ENCODE data around the gene RRAGC. TPM values are rescaled to one million over a fixed set of nuclear protein-coding genes. Genes with fewer than 3 reads are reported as not detected.

The RRAGC gene, protein sequence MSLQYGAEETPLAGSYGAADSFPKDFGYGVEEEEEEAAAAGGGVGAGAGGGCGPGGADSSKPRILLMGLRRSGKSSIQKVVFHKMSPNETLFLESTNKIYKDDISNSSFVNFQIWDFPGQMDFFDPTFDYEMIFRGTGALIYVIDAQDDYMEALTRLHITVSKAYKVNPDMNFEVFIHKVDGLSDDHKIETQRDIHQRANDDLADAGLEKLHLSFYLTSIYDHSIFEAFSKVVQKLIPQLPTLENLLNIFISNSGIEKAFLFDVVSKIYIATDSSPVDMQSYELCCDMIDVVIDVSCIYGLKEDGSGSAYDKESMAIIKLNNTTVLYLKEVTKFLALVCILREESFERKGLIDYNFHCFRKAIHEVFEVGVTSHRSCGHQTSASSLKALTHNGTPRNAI
- total RNA-seq = 10 to 100 TPM; 17.3 to 28.1 (median 22.4) TPM
- 10 to 100 TPM in 2 of 3 donors, 1 to 10 TPM in 1; 9.4 to 18.2 (median 13.2) TPM for polyA plus RNA-seq
- long read RNA-seq, donor 1, transcript RRAGC-201 (7 exons, 2,732 nt) = major isoform, 7 of 7 reads
- long read RNA-seq, donor 1, partial matches to known transcripts = 0 of 7 reads
- long read RNA-seq, donor 1, other reads (novel, unspliced or antisense) = 0 of 7 reads
- long read RNA-seq, donor 2, transcript RRAGC-201 (7 exons, 2,732 nt) = major isoform, 11 of 11 reads
- long read RNA-seq, donor 2, partial matches to known transcripts = 0 of 11 reads
- long read RNA-seq, donor 2, other reads (novel, unspliced or antisense) = 0 of 11 reads

DNA sequence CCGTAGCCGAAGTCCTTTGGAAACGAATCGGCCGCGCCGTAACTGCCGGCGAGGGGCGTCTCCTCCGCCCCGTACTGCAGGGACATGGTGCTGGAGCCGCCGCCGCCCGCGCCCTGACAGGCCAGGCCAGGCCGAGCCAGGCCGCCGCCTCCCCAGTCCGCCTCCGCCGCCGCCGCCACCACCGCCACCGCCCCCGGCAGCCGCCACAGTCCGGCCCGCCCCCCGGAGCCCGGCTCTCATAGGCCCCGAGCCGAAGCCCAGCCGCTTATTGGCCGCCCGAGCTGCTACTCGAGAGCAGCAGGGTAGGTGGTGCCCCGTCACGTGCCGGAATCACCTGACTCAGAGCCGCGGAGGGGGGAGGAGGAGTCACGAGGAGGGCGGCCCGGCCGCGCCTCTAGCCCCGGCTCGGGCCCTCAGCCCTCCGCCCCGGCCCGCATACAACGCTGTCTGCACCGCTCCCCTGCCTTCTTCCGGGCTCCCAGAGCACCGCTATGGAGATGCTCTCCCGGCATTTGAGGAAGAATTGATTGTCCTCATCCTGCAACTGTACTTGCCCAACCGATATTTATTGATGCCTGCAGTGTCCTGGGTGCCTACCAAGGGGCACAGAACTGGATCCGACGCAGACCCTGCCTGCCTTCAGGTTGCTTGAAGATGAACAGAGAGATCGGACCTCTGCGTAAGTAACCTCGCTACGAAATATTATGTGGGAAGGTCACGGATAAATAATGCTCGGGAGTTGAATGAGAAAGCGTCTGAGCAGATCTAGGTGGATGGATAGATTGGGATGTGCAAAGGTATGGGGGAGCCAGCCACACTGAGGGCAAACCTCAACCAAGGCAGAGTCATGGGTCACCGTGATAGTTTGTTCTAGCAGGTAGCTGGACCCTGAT is at the start of gene RRAGC:
Gene RRAGC, minus strand, starts transcription at position 212 of the 893 bp plus-strand sequence. Its CDS starts 126 bp downstream, at position 86.
- Histone ChIP-seq H3K4me3 (peak within 1 kb of the TSS; percentile 90 to 99 (median 97)), H3K27me3 (replicated peaks in 1 of 7) (no peaks in the 10 kb centered on the region), H3K27ac (peak within 1 kb of the TSS; percentile 70 to 95 (median 89)), H3K36me3 (peaks cover 0 to 43% (median 16%) of the 10 kb centered on the region in 6 donors), H3K9me3 (no peaks in the 10 kb centered on the region), H3K4me1 (peaks cover 14 to 86% (median 51%) of the 10 kb centered on the region in 6 donors)
- TF ChIP-seq, protein P1, sequence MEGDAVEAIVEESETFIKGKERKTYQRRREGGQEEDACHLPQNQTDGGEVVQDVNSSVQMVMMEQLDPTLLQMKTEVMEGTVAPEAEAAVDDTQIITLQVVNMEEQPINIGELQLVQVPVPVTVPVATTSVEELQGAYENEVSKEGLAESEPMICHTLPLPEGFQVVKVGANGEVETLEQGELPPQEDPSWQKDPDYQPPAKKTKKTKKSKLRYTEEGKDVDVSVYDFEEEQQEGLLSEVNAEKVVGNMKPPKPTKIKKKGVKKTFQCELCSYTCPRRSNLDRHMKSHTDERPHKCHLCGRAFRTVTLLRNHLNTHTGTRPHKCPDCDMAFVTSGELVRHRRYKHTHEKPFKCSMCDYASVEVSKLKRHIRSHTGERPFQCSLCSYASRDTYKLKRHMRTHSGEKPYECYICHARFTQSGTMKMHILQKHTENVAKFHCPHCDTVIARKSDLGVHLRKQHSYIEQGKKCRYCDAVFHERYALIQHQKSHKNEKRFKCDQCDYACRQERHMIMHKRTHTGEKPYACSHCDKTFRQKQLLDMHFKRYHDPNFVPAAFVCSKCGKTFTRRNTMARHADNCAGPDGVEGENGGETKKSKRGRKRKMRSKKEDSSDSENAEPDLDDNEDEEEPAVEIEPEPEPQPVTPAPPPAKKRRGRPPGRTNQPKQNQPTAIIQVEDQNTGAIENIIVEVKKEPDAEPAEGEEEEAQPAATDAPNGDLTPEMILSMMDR (IDR thresholded peaks at IDR 0.05 in 8 of 11, conservative IDR thresholded peaks at IDR 0.05 in 3 of 11) = peak in 2 of 11 experiments; percentile 9 to 19
- TF ChIP-seq POLR2A (IDR thresholded peaks at IDR 0.05) (peak in 1 of 3 donors; percentile 14), POLR2AphosphoS5 (IDR thresholded peaks at IDR 0.05) (peak; percentile 79 to 90 (median 88))
- WGBS, 5 donors = 0 to 1% (median 1%) methylated on average over 22 to 70 of the region's 70 CpGs
- peak; percentile 100 for DNase-seq
- intact Hi-C loops (cut with DNase I; ENCODE audit: low total_unique reads) = no loop called here

DNA sequence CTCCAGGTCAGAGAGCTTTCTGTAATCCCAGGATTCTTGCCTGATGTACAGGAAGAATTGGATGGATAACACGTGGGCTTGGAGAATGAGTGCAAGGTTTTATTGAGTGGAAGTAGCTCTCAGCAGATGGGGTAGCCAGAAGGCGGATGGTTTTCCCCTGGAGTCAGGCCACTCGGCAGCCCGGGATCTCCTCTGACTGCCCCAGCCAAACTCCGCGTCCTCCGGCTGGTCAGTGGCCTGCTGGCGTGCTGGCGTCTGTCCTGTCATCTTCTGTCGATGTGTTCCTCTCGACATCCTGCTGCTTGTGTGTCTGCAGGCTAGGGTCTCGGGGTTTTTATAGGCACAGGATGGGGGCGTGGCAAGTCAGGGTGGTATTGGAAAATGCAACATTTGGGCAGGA is 49.2 kb upstream of the RRAGC start:
- Histone ChIP-seq H3K4me3 (no peak overlapping the region), H3K36me3 (no peaks in the 10 kb centered on the region), H3K4me1 (no peaks in the 10 kb centered on the region), H3K9me3 (peaks cover 0 to 28% (median 21%) of the 10 kb centered on the region in 8 donors), H3K27me3 (replicated peaks in 1 of 7) (no peaks in the 10 kb centered on the region), H3K27ac (no peak overlapping the region)
- no peak for DNase-seq
- intact Hi-C loops (cut with DNase I; ENCODE audit: low total_unique reads) = no loop called here
- WGBS, 5 donors = 81 to 89% (median 83%) methylated on average over 13 of the region's 13 CpGs
- TF ChIP-seq POLR2A (IDR thresholded peaks at IDR 0.05) (no peak), POLR2AphosphoS5 (IDR thresholded peaks at IDR 0.05) (no peak)
- TF ChIP-seq, protein P1 (IDR thresholded peaks at IDR 0.05 in 8 of 11, conservative IDR thresholded peaks at IDR 0.05 in 3 of 11) = no peak

DNA sequence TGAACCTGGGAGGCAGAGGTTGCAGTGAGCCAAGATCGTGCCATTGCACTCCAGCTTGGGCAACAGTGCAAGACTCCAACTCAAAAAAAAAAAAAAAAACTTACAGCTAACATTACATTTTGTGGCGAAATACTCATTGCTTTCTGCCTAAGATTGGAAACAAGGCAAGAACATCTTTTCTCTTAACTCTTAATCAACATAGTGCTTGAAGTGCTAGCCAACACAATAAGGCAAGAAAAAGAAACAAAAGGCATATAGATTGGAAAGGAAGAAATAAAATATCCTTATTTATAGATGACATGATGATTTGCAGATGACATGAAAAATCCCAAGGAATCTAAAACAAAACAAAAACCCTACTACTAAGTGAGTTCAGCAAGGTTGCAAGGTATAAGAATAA is 46.4 kb upstream of the RRAGC start:
- Histone ChIP-seq H3K4me3 (no peak overlapping the region), H3K36me3 (no peaks in the 10 kb centered on the region), H3K9me3 (peaks cover 0 to 28% (median 21%) of the 10 kb centered on the region in 8 donors), H3K27ac (no peak overlapping the region), H3K27me3 (replicated peaks in 1 of 7) (no peaks in the 10 kb centered on the region), H3K4me1 (no peaks in the 10 kb centered on the region)
- intact Hi-C loops (cut with DNase I; ENCODE audit: low total_unique reads) = no loop called here
- TF ChIP-seq POLR2AphosphoS5 (IDR thresholded peaks at IDR 0.05) (no peak), POLR2A (IDR thresholded peaks at IDR 0.05) (no peak)
- TF ChIP-seq, protein P1 (IDR thresholded peaks at IDR 0.05 in 8 of 11, conservative IDR thresholded peaks at IDR 0.05 in 3 of 11) = no peak
- WGBS, 5 donors = 74 to 100% (median 96%) methylated on average over 2 of the region's 2 CpGs
- DNase-seq = no peak
